Progenitor cell of endocrine pancreas (in vitro differentiated cells): ENCODE data around the gene SSH3. TPM values are rescaled to one million over a fixed set of nuclear protein-coding genes. Genes with fewer than 3 reads are reported as not detected.

Experiments used
- DNase-seq: peaks from one replicate; pipeline ENCODE4 v3.0.0; 2021; ENCODE audit warnings: low spot score; ENCODE audit not compliant: unreplicated experiment
- H3K27ac Mint-ChIP-seq: 2 replicates; pipeline ENCODE4 v1.8.0; 2021; ENCODE audit warnings: mild to moderate bottlenecking, moderate library complexity, mixed read lengths
- H3K27me3 Mint-ChIP-seq: 2 replicates; pipeline ENCODE4 v1.8.0; 2021; ENCODE audit warnings: mixed read lengths
- H3K36me3 Mint-ChIP-seq: 2 replicates; pipeline ENCODE4 v1.8.0; 2022; ENCODE audit warnings: mixed read lengths; ENCODE audit not compliant: insufficient read depth
- H3K4me1 Mint-ChIP-seq: 2 replicates; pipeline ENCODE4 v1.8.0; 2021; ENCODE audit warnings: low read depth, mixed read lengths
- H3K4me3 Mint-ChIP-seq: 2 replicates; pipeline ENCODE4 v1.8.0; 2021; ENCODE audit warnings: low read depth, mild to moderate bottlenecking, moderate library complexity, mixed read lengths
- H3K9me3 Mint-ChIP-seq: 2 replicates; pipeline ENCODE4 v1.8.0; 2021; ENCODE audit warnings: low read depth, mixed read lengths
- total RNA-seq: library from RNA; stranded (reverse); gene quantifications from 2 replicates; pipeline ENCODE4 v1.2.1, GENCODE V29; 2021
- TF ChIP-seq, protein P1 (sequence below): fragments of 200-600 bp; sonication (generic); IDR thresholded peaks from one replicate; pipeline ENCODE4 v1.5.0; 2021; ENCODE audit warnings: antibody characterized with exemption, mild to moderate bottlenecking; ENCODE audit not compliant: unreplicated experiment

The SSH3 gene
- total RNA-seq, 1 donor from 2014 or later, result 48.9 TPM

GRCh38 chr11:67349457-67349856 lies 46.1 kb downstream of the SSH3 start:
- TF ChIP-seq, protein P1, sequence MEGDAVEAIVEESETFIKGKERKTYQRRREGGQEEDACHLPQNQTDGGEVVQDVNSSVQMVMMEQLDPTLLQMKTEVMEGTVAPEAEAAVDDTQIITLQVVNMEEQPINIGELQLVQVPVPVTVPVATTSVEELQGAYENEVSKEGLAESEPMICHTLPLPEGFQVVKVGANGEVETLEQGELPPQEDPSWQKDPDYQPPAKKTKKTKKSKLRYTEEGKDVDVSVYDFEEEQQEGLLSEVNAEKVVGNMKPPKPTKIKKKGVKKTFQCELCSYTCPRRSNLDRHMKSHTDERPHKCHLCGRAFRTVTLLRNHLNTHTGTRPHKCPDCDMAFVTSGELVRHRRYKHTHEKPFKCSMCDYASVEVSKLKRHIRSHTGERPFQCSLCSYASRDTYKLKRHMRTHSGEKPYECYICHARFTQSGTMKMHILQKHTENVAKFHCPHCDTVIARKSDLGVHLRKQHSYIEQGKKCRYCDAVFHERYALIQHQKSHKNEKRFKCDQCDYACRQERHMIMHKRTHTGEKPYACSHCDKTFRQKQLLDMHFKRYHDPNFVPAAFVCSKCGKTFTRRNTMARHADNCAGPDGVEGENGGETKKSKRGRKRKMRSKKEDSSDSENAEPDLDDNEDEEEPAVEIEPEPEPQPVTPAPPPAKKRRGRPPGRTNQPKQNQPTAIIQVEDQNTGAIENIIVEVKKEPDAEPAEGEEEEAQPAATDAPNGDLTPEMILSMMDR, result no peak
- no peaks in the 10 kb centered on the region for H3K36me3 Mint-ChIP-seq
- no peak for DNase-seq
- H3K4me1 Mint-ChIP-seq, result peaks cover 29% of the 10 kb centered on the region
- no peak overlapping the region for H3K4me3 Mint-ChIP-seq
- H3K9me3 Mint-ChIP-seq, result no peaks in the 10 kb centered on the region
- H3K27ac Mint-ChIP-seq, result no peak overlapping the region
- no peaks in the 10 kb centered on the region for H3K27me3 Mint-ChIP-seq

DNA sequence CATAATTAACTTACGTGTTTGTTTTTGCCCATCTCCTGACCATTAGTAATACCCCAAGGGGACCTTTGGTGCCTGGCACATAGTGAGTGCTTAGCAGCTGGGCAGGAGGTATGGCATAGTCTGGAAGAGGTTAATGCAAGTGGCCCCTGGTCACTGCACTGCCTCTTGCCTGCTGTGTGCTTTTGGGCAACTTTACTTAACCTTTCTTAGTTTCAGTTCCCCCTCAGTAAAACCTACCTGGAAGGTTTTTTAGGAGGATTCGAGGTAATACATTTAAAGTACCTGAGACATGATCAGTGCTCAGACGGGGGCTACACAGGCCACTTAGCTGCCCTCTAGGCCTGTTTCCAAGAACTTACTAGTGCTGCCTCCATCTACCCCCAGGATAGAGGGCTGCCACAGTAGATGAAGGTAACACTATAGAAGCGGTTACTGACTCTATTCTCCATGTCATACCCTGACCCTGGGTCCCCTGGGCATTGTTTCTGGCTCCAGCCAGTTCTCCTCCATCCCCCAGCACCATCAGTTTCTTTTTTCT lies 46.7 kb downstream of the SSH3 start:
- Mint-ChIP-seq H3K4me1 (peaks cover 35% of the 10 kb centered on the region), H3K27me3 (no peaks in the 10 kb centered on the region), H3K4me3 (no peak overlapping the region), H3K9me3 (no peaks in the 10 kb centered on the region), H3K36me3 (no peaks in the 10 kb centered on the region), H3K27ac (no peak overlapping the region)
- no peak for DNase-seq
- TF ChIP-seq, protein P1, result no peak

DNA sequence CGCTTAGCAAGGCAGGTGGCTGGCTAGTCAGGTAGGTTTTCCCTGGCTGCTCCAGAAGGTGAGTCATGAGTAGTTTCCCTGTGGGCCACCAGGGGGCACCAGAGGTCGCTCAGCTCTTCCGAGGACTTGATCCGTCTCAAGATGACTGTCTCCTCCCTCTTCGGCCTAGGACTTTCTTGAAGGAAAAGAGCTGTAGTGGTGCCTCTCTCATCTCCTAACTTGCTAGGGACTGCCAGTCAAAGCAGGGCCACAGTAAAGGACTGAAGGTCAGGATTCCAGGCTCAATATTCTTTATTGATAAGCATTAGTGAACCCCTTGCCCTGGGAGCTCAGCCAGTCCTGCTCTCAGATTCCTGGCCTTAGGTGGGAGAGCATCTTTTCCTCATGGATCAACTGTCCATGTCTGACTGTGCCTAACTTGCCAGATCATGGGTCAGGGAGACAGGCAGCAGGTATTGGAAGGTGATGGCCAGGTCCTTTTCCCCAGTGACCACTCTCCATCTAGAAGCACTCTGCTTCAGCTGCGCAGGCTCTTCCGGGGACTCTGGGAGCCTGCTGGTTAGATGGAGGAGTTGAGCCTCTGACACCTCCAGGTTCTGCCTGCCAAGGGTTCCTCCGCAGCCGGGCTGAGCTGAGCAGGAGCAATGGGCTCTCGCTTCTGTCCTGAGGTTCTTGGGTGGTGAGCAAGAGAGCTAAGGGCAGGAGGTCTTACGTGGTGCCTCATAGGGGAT lies 48.1 kb downstream of the SSH3 start:
- Mint-ChIP-seq H3K9me3 (no peaks in the 10 kb centered on the region), H3K36me3 (no peaks in the 10 kb centered on the region)

GRCh38 chr11:67352546-67353316 lies 49.4 kb downstream of the SSH3 start:
- H3K36me3 Mint-ChIP-seq, result no peaks in the 10 kb centered on the region
- H3K27ac Mint-ChIP-seq, result peak overlapping the region; percentile 97
- H3K9me3 Mint-ChIP-seq, result no peaks in the 10 kb centered on the region
- H3K27me3 Mint-ChIP-seq, result no peaks in the 10 kb centered on the region
- peak overlapping the region; percentile 90 for H3K4me3 Mint-ChIP-seq
- peaks cover 32% of the 10 kb centered on the region for H3K4me1 Mint-ChIP-seq
- TF ChIP-seq, protein P1, result no peak
- no peak for DNase-seq

More for the DNA sequence above, 48.1 kb downstream of the SSH3 start:
- DNase-seq, result no peak
- H3K27me3 Mint-ChIP-seq, result no peaks in the 10 kb centered on the region
- TF ChIP-seq, protein P1, result peak; percentile 91
- peaks cover 28% of the 10 kb centered on the region for H3K4me1 Mint-ChIP-seq
- H3K4me3 Mint-ChIP-seq, result peak overlapping the region; percentile 54
- H3K27ac Mint-ChIP-seq, result peak overlapping the region; percentile 16

- TF ChIP-seq, protein P1, result no peak
- Mint-ChIP-seq H3K27ac (peak within 1 kb of the TSS; percentile 97), H3K4me1 (peaks cover 26% of the 10 kb centered on the region), H3K4me3 (peak within 1 kb of the TSS; percentile 90), H3K36me3 (no peaks in the 10 kb centered on the region), H3K27me3 (peaks cover 4% of the 10 kb centered on the region), H3K9me3 (no peaks in the 10 kb centered on the region)
- DNase-seq, result peak; percentile 89
These were observed 50.2 kb downstream of the SSH3 start, which contains the start of gene POLD4 for GRCh38 chr11:67353317-67354074. Gene POLD4 (minus strand): TSS chr11:67353546. CDS start chr11:67353399, 147 bp downstream.
